GM19023 (cell line): ENCODE measurements around the gene RIMKLB.
A peak's percentile ranks its signal among the peaks of the same experiment; 100 is the strongest.

ENCODE experiments used
- ATAC-seq: cut with Tn5 transposase; IDR thresholded peaks from one replicate; pipeline ENCODE4 v1.9.1; 2021; ENCODE audit warnings: mild to moderate bottlenecking, moderate library complexity; ENCODE audit not compliant: unreplicated experiment

The RIMKLB gene

GRCh38 chr12:8697476-8698131, at the start of gene RIMKLB:
Gene RIMKLB (plus strand): TSS chr12:8697991. CDS start chr12:8713867, 15,876 bp downstream.
- ATAC-seq: peak; percentile 84

- ATAC-seq: peak; percentile 75
Observed at GRCh38 chr12:8648576-8649205, 49.1 kb upstream of the RIMKLB start.

GRCh38 chr12:8655421-8655820, 42.4 kb upstream of the RIMKLB start:
- no peak for ATAC-seq

GRCh38 chr12:8658346-8658745, 39.4 kb upstream of the RIMKLB start:
- no peak for ATAC-seq

GRCh38 chr12:8661016-8661415, 36.8 kb upstream of the RIMKLB start:
- ATAC-seq: no peak

- no peak for ATAC-seq
Observed at GRCh38 chr12:8661751-8662150, 36.0 kb upstream of the RIMKLB start.

GRCh38 chr12:8662593-8662992, 35.2 kb upstream of the RIMKLB start, which contains the start of gene MFAP5:
Gene MFAP5 (minus strand): TSS chr12:8662826. CDS start chr12:8662104, 722 bp downstream.
- no peak for ATAC-seq

- no peak for ATAC-seq
Observed at GRCh38 chr12:8664228-8664913, 33.4 kb upstream of the RIMKLB start.

GRCh38 chr12:8665759-8666158, 32.0 kb upstream of the RIMKLB start:
- ATAC-seq: no peak

- no peak for ATAC-seq
Observed at GRCh38 chr12:8667270-8667669, 30.5 kb upstream of the RIMKLB start.

GRCh38 chr12:8668441-8668840, 29.4 kb upstream of the RIMKLB start:
- ATAC-seq: no peak

- ATAC-seq: no peak
Observed at GRCh38 chr12:8672381-8672780, 25.4 kb upstream of the RIMKLB start.

GRCh38 chr12:8675591-8676036, 22.2 kb upstream of the RIMKLB start:
- ATAC-seq: no peak

- ATAC-seq: no peak
Observed at GRCh38 chr12:8676651-8677050, 21.1 kb upstream of the RIMKLB start.

GRCh38 chr12:8677362-8677761, 20.4 kb upstream of the RIMKLB start:
- ATAC-seq: no peak

- no peak for ATAC-seq
Observed at GRCh38 chr12:8678661-8679111, 19.1 kb upstream of the RIMKLB start.

GRCh38 chr12:8680533-8680932, 17.3 kb upstream of the RIMKLB start:
- ATAC-seq: no peak

- ATAC-seq: no peak
Observed at GRCh38 chr12:8681129-8681884, 16.5 kb upstream of the RIMKLB start.

- no peak for ATAC-seq
Observed at GRCh38 chr12:8685051-8685450, 12.7 kb upstream of the RIMKLB start.

- no peak for ATAC-seq
Observed at GRCh38 chr12:8687846-8688601, 9.8 kb upstream of the RIMKLB start.
